ENCODE data around the gene ANAPC15. TPM values are rescaled to one million over a fixed set of nuclear protein-coding genes. Genes with fewer than 3 reads are reported as not detected.

ANAPC15 gene
- total and polyA plus RNA-seq, 2 of the 13 experiments (the other 11 are each of a cell fraction or from before 2014, with no cell fraction given), result 18.8 to 25.7 TPM

- TF ChIP-seq YEATS4 (CRISPR knock-in tag; IDR thresholded peaks at IDR 0.05; ENCODE audit: borderline replicate concordance) (peak; percentile 62; the same call in 1 of the 2 replicates), TBX2 (CRISPR knock-in tag; IDR thresholded peaks at IDR 0.05; ENCODE audit: borderline replicate concordance) (peak; percentile 71), BHLHE40 (IDR thresholded peaks at IDR 0.05; ENCODE audit: low read length) (0 out of 2 replicates have a peak, but pooled peaks have one; percentile 25), ZNF274 (CRISPR knock-in tag; IDR thresholded peaks at IDR 0.05) (no peak), ZNF432 (CRISPR knock-in tag; IDR thresholded peaks at IDR 0.05; ENCODE audit: borderline replicate concordance) (no peak), FOSL1 (CRISPR knock-in tag; IDR thresholded peaks at IDR 0.05; ENCODE audit: borderline replicate concordance) (no peak), CERS6 (CRISPR knock-in tag; IDR thresholded peaks at IDR 0.05) (no peak), DZIP1 (CRISPR knock-in tag; IDR thresholded peaks at IDR 0.05) (no peak), ATF1 (CRISPR knock-in tag; IDR thresholded peaks at IDR 0.05) (peak; percentile 93), HIVEP1 (CRISPR knock-in tag; IDR thresholded peaks at IDR 0.05) (peak; percentile 48; the same call in 1 of the 2 replicates), ZSCAN31 (CRISPR knock-in tag; IDR thresholded peaks at IDR 0.05; ENCODE audit: low read depth) (peak; percentile 71; the same call in 1 of the 2 replicates), NRL (CRISPR knock-in tag; IDR thresholded peaks at IDR 0.05; ENCODE audit: borderline replicate concordance) (no peak), DNMT3B (CRISPR knock-in tag; conservative IDR thresholded peaks at IDR 0.05) (no peak), PHF8 (CRISPR knock-in tag; IDR thresholded peaks at IDR 0.05) (peak; percentile 91), TCF12 (IDR thresholded peaks at IDR 0.05) (no peak), TCF12 (CRISPR knock-in tag; IDR thresholded peaks at IDR 0.05) (no peak), MBNL3 (CRISPR knock-in tag; conservative IDR thresholded peaks at IDR 0.05) (no peak), ZNF660 (CRISPR knock-in tag; IDR thresholded peaks at IDR 0.05; ENCODE audit: borderline replicate concordance, low read depth) (no peak), ZNF143 (CRISPR knock-in tag; IDR thresholded peaks at IDR 0.05) (peak; percentile 96), NFE2L1 (CRISPR knock-in tag; IDR thresholded peaks at IDR 0.05; ENCODE audit: borderline replicate concordance) (no peak), GTF3A (CRISPR knock-in tag; conservative IDR thresholded peaks at IDR 0.05) (no peak), ZNF790 (CRISPR knock-in tag; IDR thresholded peaks at IDR 0.05; ENCODE audit: borderline replicate concordance) (no peak), SMYD3 (CRISPR knock-in tag; IDR thresholded peaks at IDR 0.05) (no peak), HNRNPH1 (optimal IDR thresholded peaks at IDR 0.05; ENCODE audit: low read depth, low read length) (no peak), SMARCC2 (IDR thresholded peaks at IDR 0.05) (no peak), ZNF503 (CRISPR knock-in tag; IDR thresholded peaks at IDR 0.05) (0 out of 2 replicates have a peak, but pooled peaks have one; percentile 19)
Observed at GRCh38 chr11:72080326-72081183, 31.9 kb downstream of the ANAPC15 start, which contains the start of the genes LRRC51 and NUMA1 (continued).
